ENCODE data around the gene SPDL1.
A peak's percentile ranks its signal among the peaks of the same experiment; 100 is the strongest.

Gene SPDL1

DNA sequence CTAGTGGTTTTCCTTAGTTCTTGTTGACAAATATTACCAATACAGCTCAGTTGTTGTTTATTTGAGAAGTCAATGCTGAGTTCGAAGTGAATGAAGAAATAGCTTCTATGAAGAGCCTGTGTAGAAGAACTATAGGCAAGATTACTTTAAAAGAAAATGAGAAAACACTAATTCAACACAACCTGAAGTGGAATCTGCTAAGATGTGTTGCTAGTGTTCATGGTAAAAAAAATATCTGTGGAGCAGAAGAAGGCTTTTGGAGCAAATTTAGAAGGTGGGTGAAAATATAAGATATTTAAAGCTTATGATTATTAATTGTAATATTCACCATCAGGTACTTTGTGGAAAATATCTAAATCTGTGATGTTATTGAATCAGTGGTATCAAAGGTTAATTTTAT is 51.0 kb downstream of the SPDL1 start:
- DNase-seq, result no peak

- DNase-seq, result no peak
These were observed 52.4 kb downstream of the SPDL1 start for GRCh38 chr5:169635936-169636335.

GRCh38 chr5:169636477-169637084 is 53.0 kb downstream of the SPDL1 start:
- DNase-seq, result no peak

DNA sequence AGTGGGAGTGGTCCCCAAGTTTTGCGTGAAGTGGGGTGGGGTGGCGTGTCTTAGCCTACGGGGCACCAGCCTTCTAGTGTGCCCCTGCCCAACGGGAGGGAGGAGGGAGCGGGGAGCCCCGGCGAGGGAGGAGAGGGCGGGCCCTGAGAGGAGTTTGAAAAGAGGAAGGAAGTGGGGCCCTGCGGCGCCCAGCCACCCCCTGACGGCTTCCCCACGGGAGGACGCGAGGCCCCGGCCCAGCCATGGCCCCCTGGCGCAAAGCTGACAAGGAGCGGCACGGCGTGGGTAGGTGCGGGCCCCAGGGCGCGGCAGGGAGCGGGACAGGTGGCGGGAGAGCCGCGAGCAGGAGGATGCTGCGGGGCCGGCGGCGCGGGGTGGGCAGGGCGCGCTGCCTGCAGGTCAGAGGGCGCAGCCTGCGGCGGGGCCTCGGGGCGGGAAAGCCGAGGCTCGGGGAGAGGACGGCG is 53.5 kb downstream of the SPDL1 start, which contains the start of gene DOCK2:
TSS of gene DOCK2 (plus strand) at position 191 of the 464 bp plus-strand sequence. CDS start at position 243, 52 bp downstream.
- DNase-seq, result no peak

- no peak for DNase-seq
These were observed 54.1 kb downstream of the SPDL1 start for GRCh38 chr5:169637549-169638121.

DNA sequence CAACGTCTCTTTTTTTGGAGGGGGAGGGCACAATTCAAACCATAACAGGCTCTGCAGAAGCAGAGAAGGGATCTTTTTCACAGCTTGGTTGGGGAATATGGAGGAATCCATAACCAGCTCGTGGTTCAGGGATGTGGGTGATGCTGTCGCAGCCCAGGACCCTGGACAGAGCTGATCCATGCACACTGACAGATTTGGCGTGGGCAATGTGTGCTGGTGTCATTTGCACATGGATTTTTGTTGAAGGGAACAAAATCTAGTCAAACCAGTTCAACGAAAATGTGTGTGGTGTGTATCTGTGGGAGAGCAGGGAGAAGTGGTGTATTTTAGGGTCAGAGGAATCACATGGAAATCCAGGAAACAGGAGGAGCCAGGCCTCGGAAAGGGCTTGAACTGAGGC is 57.7 kb downstream of the SPDL1 start:
- no peak for DNase-seq

DNA sequence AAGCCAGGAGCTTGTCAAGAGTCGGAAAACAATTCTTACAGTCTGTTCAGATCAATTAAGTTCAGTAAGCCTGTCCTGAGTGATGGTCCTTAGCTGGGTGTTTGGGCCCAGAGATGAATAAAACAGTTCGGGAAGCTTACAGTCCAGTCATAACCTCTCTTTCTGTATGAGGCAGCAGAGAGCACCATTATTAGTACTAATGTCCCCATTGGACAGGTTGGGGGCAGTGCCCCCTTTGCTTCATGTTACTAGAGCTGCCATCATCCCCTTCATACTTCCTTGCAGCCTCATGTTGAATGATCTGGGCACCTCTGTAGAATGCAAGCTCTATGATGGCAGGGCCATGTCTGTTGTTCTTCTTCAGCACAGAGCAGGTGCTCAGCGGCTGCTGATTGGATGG is 63.3 kb downstream of the SPDL1 start:
- no peak for DNase-seq

DNA sequence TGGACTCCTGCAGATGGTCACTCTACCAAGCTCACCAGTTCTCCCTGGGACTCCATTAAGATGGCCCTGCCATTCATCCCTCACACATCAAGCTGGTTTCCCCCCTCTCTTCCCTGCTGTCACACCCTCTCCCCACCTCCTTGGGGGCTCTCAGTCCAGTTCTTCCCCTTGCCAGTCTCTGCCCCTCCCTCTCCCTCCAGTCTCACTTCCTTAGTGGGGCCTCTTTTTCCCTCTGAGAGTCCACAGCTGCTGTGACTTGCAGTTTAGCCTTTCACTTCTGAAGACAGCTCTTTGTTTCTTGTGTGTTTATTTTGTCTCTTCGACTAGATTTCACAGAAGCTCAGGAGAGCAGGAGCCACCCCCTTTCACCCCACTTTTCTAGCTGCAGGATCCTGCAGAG is 64.0 kb downstream of the SPDL1 start:
- no peak for DNase-seq

DNA sequence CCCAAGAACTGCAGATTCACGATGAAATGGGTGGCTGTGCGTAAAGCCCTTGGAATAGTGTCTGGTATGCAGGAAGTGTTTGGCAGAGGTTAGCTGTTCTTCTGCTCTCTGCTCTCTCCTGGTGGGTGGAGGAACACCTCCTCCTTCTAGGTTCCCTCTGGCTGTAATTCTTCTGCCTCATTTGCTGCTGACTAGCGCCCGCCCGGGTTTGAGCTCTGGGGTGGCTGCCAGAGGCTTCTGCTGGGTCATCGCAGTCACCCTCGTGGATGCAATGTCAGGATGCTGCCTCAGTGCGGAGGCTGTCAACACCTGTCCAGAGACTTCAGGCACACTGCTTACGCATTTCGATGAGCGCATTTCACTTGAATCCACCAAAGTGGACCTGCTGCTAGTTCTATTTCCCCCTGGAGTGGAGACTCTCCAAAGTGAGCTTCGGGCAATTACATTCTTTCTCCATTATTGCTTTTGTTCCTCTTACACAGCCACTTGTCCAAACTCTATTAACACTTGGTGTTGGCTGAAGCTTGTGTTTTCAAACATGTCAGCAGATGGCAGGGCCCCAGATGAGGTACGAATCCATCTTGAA is 65.2 kb downstream of the SPDL1 start:
- DNase-seq, result no peak

GRCh38 chr5:169649486-169649885 is 65.9 kb downstream of the SPDL1 start:
- DNase-seq, result no peak

DNA sequence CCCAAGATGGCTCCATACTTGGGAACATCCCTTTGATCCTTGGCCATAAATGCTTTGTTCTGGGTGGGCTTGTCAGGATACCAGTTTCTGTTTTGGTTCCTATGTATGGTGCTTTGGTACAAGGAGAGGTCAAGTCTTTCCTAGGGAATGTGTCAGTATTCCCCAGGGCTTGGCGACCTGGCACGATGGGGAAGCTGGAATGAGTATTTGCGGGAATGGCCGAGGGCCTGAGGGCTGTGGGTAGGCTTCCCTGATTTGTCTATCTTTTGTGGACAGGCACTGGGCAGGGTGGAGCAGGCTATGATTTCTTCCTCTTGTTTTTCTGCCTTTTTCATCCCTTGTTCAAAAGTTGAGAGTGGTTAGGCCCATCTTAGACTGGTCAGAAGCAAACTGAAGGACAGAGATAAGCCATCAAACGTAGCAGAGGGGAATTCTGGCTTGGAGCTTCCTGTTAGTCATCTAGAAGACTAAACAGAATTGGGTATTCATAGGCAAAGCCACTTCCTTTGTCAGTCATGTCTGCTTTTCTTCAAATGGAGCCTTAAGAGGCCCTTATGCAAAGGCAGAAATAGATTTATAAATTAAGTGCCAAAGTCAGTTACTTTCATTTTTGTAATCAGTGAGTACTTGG is 67.2 kb downstream of the SPDL1 start:
- no peak for DNase-seq

- no peak for DNase-seq
These were observed 68.0 kb downstream of the SPDL1 start for GRCh38 chr5:169651526-169651925.

GRCh38 chr5:169652057-169652456 is 68.5 kb downstream of the SPDL1 start:
- DNase-seq, result peak; percentile 53

- no peak for DNase-seq
These were observed 69.5 kb downstream of the SPDL1 start for GRCh38 chr5:169653091-169653490.

All from COR-L47 (cell line).